NCI-H345 treated with DMSO at 0.1 percent for 48 hours (cell line): Measurements from ENCODE around the gene XXYLT1.
"Not testable (repeated sequence)": the region's sequence is repeated elsewhere in the genome, so short reads cannot be mapped to it uniquely, and the experiment has no call there.

Experiments
- DNase-seq: peaks from one replicate; lab custom pipeline; 2025; ENCODE audit not compliant: unreplicated experiment; lab: John Stamatoyannopoulos, UW

The XXYLT1 gene

GRCh38 chr3:195101927-195102608, 168.9 kb downstream of the XXYLT1 start:
- DNase-seq: no peak

- no peak for DNase-seq
These were observed 169.9 kb downstream of the XXYLT1 start for GRCh38 chr3:195101001-195101583.

- no peak for DNase-seq
These were observed 170.8 kb downstream of the XXYLT1 start for GRCh38 chr3:195099951-195100785.

GRCh38 chr3:195098741-195099525, 172.0 kb downstream of the XXYLT1 start:
- DNase-seq: no peak

- no peak for DNase-seq
These were observed 173.4 kb downstream of the XXYLT1 start for GRCh38 chr3:195097331-195098255.

- DNase-seq: no peak
These were observed 174.3 kb downstream of the XXYLT1 start for GRCh38 chr3:195096484-195097330.

GRCh38 chr3:195096053-195096452, 174.9 kb downstream of the XXYLT1 start:
- DNase-seq: no peak

- no peak for DNase-seq
These were observed 175.3 kb downstream of the XXYLT1 start for GRCh38 chr3:195095704-195096036.

GRCh38 chr3:195095035-195095703, 175.8 kb downstream of the XXYLT1 start:
- DNase-seq: no peak

- DNase-seq: no peak
These were observed 176.6 kb downstream of the XXYLT1 start for GRCh38 chr3:195094191-195094921.

GRCh38 chr3:195093731-195094130, 177.2 kb downstream of the XXYLT1 start:
- no peak for DNase-seq

GRCh38 chr3:195087840-195088601, 182.9 kb downstream of the XXYLT1 start:
- DNase-seq: not testable (repeated sequence)

- DNase-seq: no peak
These were observed 183.6 kb downstream of the XXYLT1 start for GRCh38 chr3:195087328-195087727.

- no peak for DNase-seq
These were observed 184.1 kb downstream of the XXYLT1 start for GRCh38 chr3:195086885-195087284.

GRCh38 chr3:195086341-195086740, 184.6 kb downstream of the XXYLT1 start:
- no peak for DNase-seq

- no peak for DNase-seq
These were observed 185.4 kb downstream of the XXYLT1 start for GRCh38 chr3:195085356-195086130.

GRCh38 chr3:195084746-195085145, 186.2 kb downstream of the XXYLT1 start:
- DNase-seq: no peak
